ENCODE data around the gene ARHGAP28.

ARHGAP28 gene

GRCh38 chr18:6746386-6746960 lies 17.0 kb downstream of the ARHGAP28 start:
- TF ChIP-seq, protein P1, sequence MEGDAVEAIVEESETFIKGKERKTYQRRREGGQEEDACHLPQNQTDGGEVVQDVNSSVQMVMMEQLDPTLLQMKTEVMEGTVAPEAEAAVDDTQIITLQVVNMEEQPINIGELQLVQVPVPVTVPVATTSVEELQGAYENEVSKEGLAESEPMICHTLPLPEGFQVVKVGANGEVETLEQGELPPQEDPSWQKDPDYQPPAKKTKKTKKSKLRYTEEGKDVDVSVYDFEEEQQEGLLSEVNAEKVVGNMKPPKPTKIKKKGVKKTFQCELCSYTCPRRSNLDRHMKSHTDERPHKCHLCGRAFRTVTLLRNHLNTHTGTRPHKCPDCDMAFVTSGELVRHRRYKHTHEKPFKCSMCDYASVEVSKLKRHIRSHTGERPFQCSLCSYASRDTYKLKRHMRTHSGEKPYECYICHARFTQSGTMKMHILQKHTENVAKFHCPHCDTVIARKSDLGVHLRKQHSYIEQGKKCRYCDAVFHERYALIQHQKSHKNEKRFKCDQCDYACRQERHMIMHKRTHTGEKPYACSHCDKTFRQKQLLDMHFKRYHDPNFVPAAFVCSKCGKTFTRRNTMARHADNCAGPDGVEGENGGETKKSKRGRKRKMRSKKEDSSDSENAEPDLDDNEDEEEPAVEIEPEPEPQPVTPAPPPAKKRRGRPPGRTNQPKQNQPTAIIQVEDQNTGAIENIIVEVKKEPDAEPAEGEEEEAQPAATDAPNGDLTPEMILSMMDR (IDR thresholded peaks at IDR 0.05; ENCODE audit: control insufficient read depth, insufficient read depth, low read depth, low read length, missing control alignments): no peak
- DNase-seq (ENCODE audit: low read depth): no peak

GRCh38 chr18:6747646-6748045 lies 18.1 kb downstream of the ARHGAP28 start:
- no peak overlapping the region for H3K4me3 ChIP-seq (ENCODE audit: control insufficient read depth, low read depth, low read length)
- DNase-seq (ENCODE audit: low read depth): peak; percentile 81
- TF ChIP-seq, protein P1 (IDR thresholded peaks at IDR 0.05; ENCODE audit: control insufficient read depth, insufficient read depth, low read depth, low read length, missing control alignments): no peak

More at GRCh38 chr18:6746386-6746960, 17.0 kb downstream of the ARHGAP28 start:
- no peak overlapping the region for H3K4me3 ChIP-seq (ENCODE audit: control insufficient read depth, low read depth, low read length)

- no peak overlapping the region for H3K4me3 ChIP-seq (ENCODE audit: control insufficient read depth, low read depth, low read length)
- no peak for DNase-seq (ENCODE audit: low read depth)
- TF ChIP-seq, protein P1 (IDR thresholded peaks at IDR 0.05; ENCODE audit: control insufficient read depth, insufficient read depth, low read depth, low read length, missing control alignments): no peak
These were observed 18.7 kb downstream of the ARHGAP28 start for GRCh38 chr18:6748241-6748640.

- no peak for DNase-seq (ENCODE audit: low read depth)
- TF ChIP-seq, protein P1 (IDR thresholded peaks at IDR 0.05; ENCODE audit: control insufficient read depth, insufficient read depth, low read depth, low read length, missing control alignments): no peak
- no peak overlapping the region for H3K4me3 ChIP-seq (ENCODE audit: control insufficient read depth, low read depth, low read length)
These were observed 20.9 kb downstream of the ARHGAP28 start for GRCh38 chr18:6750411-6750810.

GRCh38 chr18:6751222-6751621 lies 21.7 kb downstream of the ARHGAP28 start:
- no peak overlapping the region for H3K4me3 ChIP-seq (ENCODE audit: control insufficient read depth, low read depth, low read length)
- no peak for DNase-seq (ENCODE audit: low read depth)

DNA sequence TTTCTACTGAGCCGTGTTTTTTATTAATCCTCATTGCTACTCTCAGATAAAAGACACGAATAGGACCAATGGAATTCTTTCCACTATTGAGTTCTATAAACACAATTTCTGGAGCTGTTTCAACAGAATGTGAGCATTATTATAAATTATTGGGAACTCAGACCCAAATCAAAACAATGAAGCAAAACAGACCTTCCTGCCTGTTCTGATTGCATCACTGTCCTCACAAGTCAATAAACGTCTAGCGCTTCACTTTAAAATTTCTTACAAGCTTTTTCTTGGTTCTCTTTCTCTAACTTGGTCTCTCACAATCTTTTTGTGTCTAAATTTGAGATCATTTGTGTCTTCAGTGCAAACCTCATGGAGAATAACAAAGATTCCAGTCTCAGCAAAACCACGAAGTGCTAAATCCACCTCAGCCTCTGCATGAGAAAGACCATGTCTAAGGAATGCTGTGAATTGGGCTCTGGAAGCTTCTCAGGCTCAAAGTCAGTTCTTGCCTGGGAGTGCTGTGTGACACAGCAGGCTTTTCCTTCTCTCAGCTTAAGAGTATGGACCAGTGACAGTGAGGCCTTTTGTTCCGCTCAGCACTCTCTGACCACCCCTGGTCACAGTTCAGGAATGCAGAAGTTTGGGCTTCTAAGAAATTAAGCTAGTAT lies 22.8 kb downstream of the ARHGAP28 start:
- TF ChIP-seq, protein P1 (IDR thresholded peaks at IDR 0.05; ENCODE audit: control insufficient read depth, insufficient read depth, low read depth, low read length, missing control alignments): no peak
- H3K4me3 ChIP-seq (ENCODE audit: control insufficient read depth, low read depth, low read length): no peak overlapping the region
- DNase-seq (ENCODE audit: low read depth): peak; percentile 18

More at GRCh38 chr18:6751222-6751621, 21.7 kb downstream of the ARHGAP28 start:
- TF ChIP-seq, protein P1 (IDR thresholded peaks at IDR 0.05; ENCODE audit: control insufficient read depth, insufficient read depth, low read depth, low read length, missing control alignments): no peak
